ENCODE measurements around the gene ARHGAP6. TPM values are rescaled to one million over a fixed set of nuclear protein-coding genes. Genes with fewer than 3 reads are reported as not detected.

Gene ARHGAP6
- total and polyA plus RNA-seq, 2 donors (not counting 3 experiments of a cell fraction or from before 2014, with no cell fraction given) = 0.69 to 0.83 TPM

DNA sequence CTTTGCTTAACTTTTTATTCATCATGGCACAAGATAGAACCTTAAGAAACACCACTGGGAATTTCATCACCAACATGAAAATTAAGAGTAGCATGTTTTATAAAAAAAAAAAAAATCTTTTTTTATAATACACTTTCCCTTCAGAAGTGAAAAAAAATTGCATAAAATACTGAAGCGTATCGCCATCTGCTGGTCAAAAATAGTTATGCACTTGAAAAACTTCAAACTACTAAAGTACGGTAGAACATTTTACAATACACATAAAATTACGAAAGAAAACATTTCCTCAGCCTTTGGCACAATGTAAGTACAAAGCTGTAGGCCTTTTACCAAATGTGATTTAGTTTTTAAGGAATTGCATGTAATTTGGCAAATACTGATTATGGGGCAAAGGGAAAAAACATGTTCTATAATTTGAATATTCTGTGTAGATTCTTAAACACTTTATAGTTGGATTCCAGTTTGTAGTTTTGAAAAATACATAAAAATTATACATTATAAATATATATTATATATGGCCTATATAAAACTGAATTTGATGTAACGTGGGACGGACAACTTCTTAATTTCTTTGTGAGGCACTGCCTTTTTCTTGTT lies 528.1 kb downstream of the ARHGAP6 start:
- Histone ChIP-seq H3K27me3 (ENCODE audit: control insufficient read depth in 2 of 2, insufficient read depth in 2 of 2, low read length in 2 of 2) (no peaks in the 10 kb centered on the region), H3K4me3 (replicated peaks in 1 of 3; ENCODE audit: insufficient read depth in 1 of 3, low read depth in 1 of 3, low read length in 3 of 3) (no peak overlapping the region), H2AFZ (ENCODE audit: low read depth, low read length) (no peak overlapping the region), H3K36me3 (ENCODE audit: control insufficient read depth in 2 of 2, extremely low read depth in 1 of 2, insufficient read depth in 2 of 2, low read length in 2 of 2) (no peaks in the 10 kb centered on the region), H3K27ac (ENCODE audit: insufficient read depth, low read depth, low read length) (no peak overlapping the region), H4K20me1 (replicated peaks; ENCODE audit: control insufficient read depth, extremely low read depth, insufficient read depth, low read length) (no peaks in the 10 kb centered on the region), H3K4me2 (ENCODE audit: insufficient read depth, low read length) (no peak overlapping the region), H3K9ac (replicated peaks; ENCODE audit: extremely low read depth, insufficient read depth, low read length) (no peak overlapping the region), H3K9me1 (replicated peaks; ENCODE audit: control insufficient read depth, extremely low read depth, insufficient read depth, low read length) (no peaks in the 10 kb centered on the region), H3K79me2 (ENCODE audit: control insufficient read depth, insufficient read depth, low read length) (no peaks in the 10 kb centered on the region), H3K4me1 (ENCODE audit: control insufficient read depth, extremely low read depth, insufficient read depth, low read length) (no peaks in the 10 kb centered on the region), H3K9me3 (replicated peaks; ENCODE audit: control insufficient read depth, insufficient read depth, low read length) (no peaks in the 10 kb centered on the region)
- FAIRE-seq (no peak), DNase-seq (ENCODE audit: low read depth, low spot score) (peak; percentile 45)
- BruUV-seq (replicated peaks) = no TSS peak
- intact Hi-C loops (cut with micrococcal nuclease) (loop anchor here (1.0 to 2.0 kb wide), 2 partner anchors 27 to 948 kb away; partner anchors contain the start of gene HCCS), dilution Hi-C loops (cut with MboI; ENCODE audit: extremely low pct_ligation_motif_present, low sequenced_read_pairs) (no loop called here)
- POLR2A ChIA-PET = no interaction called here
- CTCF ChIA-PET = interaction anchor here (1.6 to 2.3 kb wide), 2 partner anchors 948 kb away, joined by 6 to 13 read pairs; no protein-coding TSS in a partner anchor
- TF ChIP-seq, protein P1, sequence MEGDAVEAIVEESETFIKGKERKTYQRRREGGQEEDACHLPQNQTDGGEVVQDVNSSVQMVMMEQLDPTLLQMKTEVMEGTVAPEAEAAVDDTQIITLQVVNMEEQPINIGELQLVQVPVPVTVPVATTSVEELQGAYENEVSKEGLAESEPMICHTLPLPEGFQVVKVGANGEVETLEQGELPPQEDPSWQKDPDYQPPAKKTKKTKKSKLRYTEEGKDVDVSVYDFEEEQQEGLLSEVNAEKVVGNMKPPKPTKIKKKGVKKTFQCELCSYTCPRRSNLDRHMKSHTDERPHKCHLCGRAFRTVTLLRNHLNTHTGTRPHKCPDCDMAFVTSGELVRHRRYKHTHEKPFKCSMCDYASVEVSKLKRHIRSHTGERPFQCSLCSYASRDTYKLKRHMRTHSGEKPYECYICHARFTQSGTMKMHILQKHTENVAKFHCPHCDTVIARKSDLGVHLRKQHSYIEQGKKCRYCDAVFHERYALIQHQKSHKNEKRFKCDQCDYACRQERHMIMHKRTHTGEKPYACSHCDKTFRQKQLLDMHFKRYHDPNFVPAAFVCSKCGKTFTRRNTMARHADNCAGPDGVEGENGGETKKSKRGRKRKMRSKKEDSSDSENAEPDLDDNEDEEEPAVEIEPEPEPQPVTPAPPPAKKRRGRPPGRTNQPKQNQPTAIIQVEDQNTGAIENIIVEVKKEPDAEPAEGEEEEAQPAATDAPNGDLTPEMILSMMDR (IDR thresholded peaks at IDR 0.05; ENCODE audit: extremely low read depth in 1 of 2, insufficient read depth in 1 of 2, low read depth in 1 of 2, low read length in 2 of 2) = peak in 1 of 2 donors; percentile 16
- TF ChIP-seq FOS (IDR thresholded peaks at IDR 0.05; ENCODE audit: borderline replicate concordance, insufficient read depth, low read length) (no peak), JUN (IDR thresholded peaks at IDR 0.05; ENCODE audit: borderline replicate concordance, insufficient read depth, insufficient read length, low read depth) (no peak)
- TF ChIP-seq, protein P2, sequence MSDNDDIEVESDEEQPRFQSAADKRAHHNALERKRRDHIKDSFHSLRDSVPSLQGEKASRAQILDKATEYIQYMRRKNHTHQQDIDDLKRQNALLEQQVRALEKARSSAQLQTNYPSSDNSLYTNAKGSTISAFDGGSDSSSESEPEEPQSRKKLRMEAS (IDR thresholded peaks at IDR 0.05; ENCODE audit: insufficient read depth, insufficient read length) = no peak
